HEK293 (cell line): ENCODE measurements around the gene TOM1L2.

Experiments used
- GLIS1 ChIP-seq: fragments of 450-650 bp; formaldehyde crosslinking; IDR thresholded peaks from 2 replicates; pipeline ENCODE4 v1.5.1; 2016; ENCODE audit warnings: missing biosample characterization, missing genetic modification characterization
- GLIS2 ChIP-seq: fragments of 450-650 bp; formaldehyde crosslinking; IDR thresholded peaks from 2 replicates; pipeline ENCODE4 v1.5.1; 2016; ENCODE audit warnings: missing biosample characterization, missing genetic modification characterization
- HOXA7 ChIP-seq: sonication (generic); formaldehyde crosslinking; IDR thresholded peaks from 2 replicates; pipeline ENCODE4 v1.8.1; 2022; ENCODE audit warnings: missing genetic modification reagents, borderline replicate concordance
- IKZF3 ChIP-seq: fragments of 450-650 bp; IDR thresholded peaks from 2 replicates; pipeline ENCODE4 v1.5.0; 2018; ENCODE audit warnings: missing biosample characterization, mild to moderate bottlenecking, missing genetic modification characterization, moderate library complexity
- INSM2 ChIP-seq: fragments of 450-650 bp; formaldehyde crosslinking; IDR thresholded peaks from 2 replicates; pipeline ENCODE4 v1.5.1; 2016; ENCODE audit warnings: missing biosample characterization, missing genetic modification characterization
- KLF17 ChIP-seq: fragments of 450-650 bp; formaldehyde crosslinking; IDR thresholded peaks from 2 replicates; pipeline ENCODE4 v1.5.1; 2016; ENCODE audit warnings: missing biosample characterization, missing genetic modification characterization
- PRDM10 ChIP-seq: fragments of 450-650 bp; formaldehyde crosslinking; IDR thresholded peaks from 2 replicates; pipeline ENCODE4 v1.5.1; 2016; ENCODE audit warnings: missing biosample characterization, missing genetic modification characterization
- SP2 ChIP-seq: fragments of 450-650 bp; formaldehyde crosslinking; IDR thresholded peaks from 2 replicates; pipeline ENCODE4 v1.5.1; 2016; ENCODE audit warnings: missing biosample characterization, missing genetic modification characterization
- WT1 ChIP-seq: fragments of 450-650 bp; formaldehyde crosslinking; IDR thresholded peaks from 2 replicates; pipeline ENCODE4 v1.5.1; 2016; ENCODE audit warnings: missing biosample characterization, missing genetic modification characterization
- ZBTB1 ChIP-seq: fragments of 450-650 bp; formaldehyde crosslinking; IDR thresholded peaks from 2 replicates; pipeline ENCODE4 v1.5.1; 2016; ENCODE audit warnings: missing biosample characterization, missing genetic modification characterization
- ZBTB44 ChIP-seq: fragments of 450-650 bp; IDR thresholded peaks from 2 replicates; pipeline ENCODE4 v1.5.1; 2018; ENCODE audit warnings: missing biosample characterization, mild to moderate bottlenecking, missing genetic modification characterization
- ZBTB48 ChIP-seq: fragments of 450-650 bp; formaldehyde crosslinking; IDR thresholded peaks from 2 replicates; pipeline ENCODE4 v1.5.1; 2016; ENCODE audit warnings: missing biosample characterization, missing genetic modification characterization
- ZBTB6 ChIP-seq: fragments of 450-650 bp; formaldehyde crosslinking; IDR thresholded peaks from 2 replicates; pipeline ENCODE4 v1.5.1; 2017; ENCODE audit warnings: missing biosample characterization, missing genetic modification characterization
- ZEB2 ChIP-seq: fragments of 450-650 bp; formaldehyde crosslinking; IDR thresholded peaks from 2 replicates; pipeline ENCODE4 v1.5.1; 2016; ENCODE audit warnings: missing biosample characterization, missing genetic modification characterization
- ZFHX2 ChIP-seq: fragments of 450-650 bp; formaldehyde crosslinking; conservative IDR thresholded peaks from 2 replicates; pipeline ENCODE4 v1.5.1; 2016; ENCODE audit warnings: missing biosample characterization, missing genetic modification characterization
- ZFP41 ChIP-seq: fragments of 450-650 bp; formaldehyde crosslinking; IDR thresholded peaks from 2 replicates; pipeline ENCODE4 v1.5.1; 2016; ENCODE audit warnings: missing biosample characterization, missing genetic modification characterization, borderline replicate concordance
- ZIC2 ChIP-seq: fragments of 450-650 bp; formaldehyde crosslinking; IDR thresholded peaks from 2 replicates; pipeline ENCODE4 v1.5.1; 2016; ENCODE audit warnings: missing biosample characterization, missing genetic modification characterization
- ZNF280D ChIP-seq: fragments of 450-650 bp; formaldehyde crosslinking; IDR thresholded peaks from 2 replicates; pipeline ENCODE4 v1.5.1; 2016; ENCODE audit warnings: missing biosample characterization, missing genetic modification characterization
- ZNF366 ChIP-seq: fragments of 450-650 bp; formaldehyde crosslinking; conservative IDR thresholded peaks from 2 replicates; pipeline ENCODE4 v1.5.1; 2016; ENCODE audit warnings: missing biosample characterization, missing genetic modification characterization
- ZNF600 ChIP-seq: fragments of 450-650 bp; formaldehyde crosslinking; IDR thresholded peaks from 2 replicates; pipeline ENCODE4 v1.5.1; 2016; ENCODE audit warnings: missing biosample characterization, missing genetic modification characterization
- ZNF629 ChIP-seq: fragments of 450-650 bp; formaldehyde crosslinking; IDR thresholded peaks from 2 replicates; pipeline ENCODE4 v1.5.1; 2017; ENCODE audit warnings: missing biosample characterization, missing genetic modification characterization
- ZNF664 ChIP-seq: fragments of 450-650 bp; formaldehyde crosslinking; IDR thresholded peaks from 2 replicates; pipeline ENCODE4 v1.5.1; 2016; ENCODE audit warnings: missing biosample characterization, missing genetic modification characterization
- ZNF707 ChIP-seq: fragments of 450-650 bp; formaldehyde crosslinking; IDR thresholded peaks from 2 replicates; pipeline ENCODE4 v1.5.1; 2016; ENCODE audit warnings: missing biosample characterization, missing genetic modification characterization

Gene TOM1L2

GRCh38 chr17:17819561-17819995 is 152.6 kb downstream of the TOM1L2 start (continued):
- TF ChIP-seq PRDM10 (tag by site-specific recombination) (peak; percentile 23; the same call in 1 of the 2 replicates), ZNF366 (tag by site-specific recombination) (peak; percentile 66), ZBTB1 (tag by site-specific recombination) (no peak), ZNF707 (tag by site-specific recombination) (no peak), GLIS1 (tag by site-specific recombination) (peak; percentile 90), WT1 (no peak), ZNF629 (tag by site-specific recombination) (peak; percentile 49; the same call in 1 of the 2 replicates), ZNF600 (tag by site-specific recombination) (peak; percentile 56; the same call in 1 of the 2 replicates), ZEB2 (peak; percentile 29; the same call in 1 of the 2 replicates), ZNF664 (tag by site-specific recombination) (no peak), ZIC2 (peak; percentile 95), SP2 (tag by site-specific recombination) (0 out of 2 replicates have a peak, but pooled peaks have one; percentile 13), GLIS2 (tag by site-specific recombination) (peak; percentile 80), HOXA7 (CRISPR knock-in tag) (no peak), INSM2 (no peak), ZBTB48 (tag by site-specific recombination) (peak; percentile 62; the same call in 1 of the 2 replicates), ZBTB44 (tag by site-specific recombination) (peak; percentile 51; the same call in 1 of the 2 replicates), ZFHX2 (no peak), ZFP41 (no peak), IKZF3 (tag by site-specific recombination) (peak; percentile 70; the same call in 1 of the 2 replicates), ZNF280D (tag by site-specific recombination) (no peak), KLF17 (tag by site-specific recombination) (peak; percentile 81), ZBTB6 (peak; percentile 11; the same call in 1 of the 2 replicates)
